H1 (cell line): ENCODE results near the gene NEO1. TPM values are rescaled to one million over a fixed set of nuclear protein-coding genes. Genes with fewer than 3 reads are reported as not detected.

Source experiments
- CTCF ChIA-PET: fragments of 300-600 bp; sonication (Branson Sonifier 250); formaldehyde crosslinking; loops from one replicate; lab custom pipeline; 2021; ENCODE audit not compliant: partially characterized antibody; lab: Charles Lee
- POLR2A ChIA-PET: fragments of 300-600 bp; sonication (Branson Sonifier 250); formaldehyde crosslinking; loops from one replicate; lab custom pipeline; 2021; ENCODE audit warnings: inconsistent platforms; ENCODE audit not compliant: partially characterized antibody; lab: Charles Lee
- DNase-seq, 2 experiments: peaks; one replicate each; pipeline versions ENCODE4 v3.0.0 to v3.0.0-alpha.2; 2010 to 2022; ENCODE audit warnings: low spot score in 2 of 2, low read depth in 1 of 2, mixed read lengths in 1 of 2
- FAIRE-seq: peaks from 2 replicates; lab custom pipeline; 2011; peaks lifted over from hg19 to GRCh38; lab: Jason Lieb, UNC
- H2AFZ ChIP-seq: 2 replicates; pipeline ENCODE4 v1.8.1; 2012; ENCODE audit warnings: low read length, inconsistent platforms
- H2AK5ac ChIP-seq: 2 replicates; pipeline ENCODE4 v1.6.1; 2013; ENCODE audit warnings: low read depth, low read length
- H2BK120ac ChIP-seq: replicated peaks from 2 replicates; pipeline ENCODE3; 2013; ENCODE audit warnings: low read depth, low read length, inconsistent platforms
- H2BK12ac ChIP-seq: 2 replicates; pipeline ENCODE4 v1.6.1; 2013; ENCODE audit warnings: low read depth, low read length
- H2BK15ac ChIP-seq: 2 replicates; pipeline ENCODE4 v1.6.1; 2013; ENCODE audit warnings: low read length
- H2BK20ac ChIP-seq: 2 replicates; pipeline ENCODE4 v1.6.1; 2013; ENCODE audit warnings: low read length
- H2BK5ac ChIP-seq: 2 replicates; pipeline ENCODE4 v1.6.1; 2013; ENCODE audit warnings: low read depth, low read length
- H3K14ac ChIP-seq: 2 replicates; pipeline ENCODE4 v1.6.1; 2013; ENCODE audit warnings: inconsistent platforms; ENCODE audit not compliant: insufficient read length
- H3K18ac ChIP-seq: 2 replicates; pipeline ENCODE4 v1.6.1; 2013; ENCODE audit warnings: low read length; ENCODE audit errors: extremely low read depth
- H3K23ac ChIP-seq: 2 replicates; pipeline ENCODE4 v1.6.1; 2013; ENCODE audit warnings: inconsistent platforms; ENCODE audit not compliant: insufficient read length
- H3K23me2 ChIP-seq: 2 replicates; pipeline ENCODE4 v1.6.1; 2013; ENCODE audit warnings: low read depth, low read length
- H3K27ac ChIP-seq: 2 replicates; pipeline ENCODE4 v1.6.1; 2011; ENCODE audit warnings: low read depth, low read length, inconsistent platforms
- H3K27me3 ChIP-seq, 4 experiments: replicated peaks in 1 of 4; 1 replicate in 1 of 4; 2 replicates in 3 of 4; pipeline versions ENCODE4 v1.6.1 to v1.8.1; 2011 to 2013; ENCODE audit warnings: low read length in 3 of 4, mild to moderate bottlenecking in 3 of 4, inconsistent platforms in 2 of 4, mixed read lengths in 2 of 4, moderate library complexity in 1 of 4; ENCODE audit not compliant: control insufficient read depth in 3 of 4, insufficient read depth in 3 of 4; ENCODE audit errors: extremely low read depth in 1 of 4
- H3K36me3 ChIP-seq, 4 experiments: 2 replicates each; pipeline versions ENCODE4 v1.6.1 to v1.8.1; 2011 to 2013; ENCODE audit warnings: mild to moderate bottlenecking in 4 of 4, low read length in 3 of 4, moderate library complexity in 2 of 4, control low read depth in 1 of 4, inconsistent platforms in 1 of 4; ENCODE audit not compliant: insufficient read depth in 4 of 4, control insufficient read depth in 2 of 4
- H3K4ac ChIP-seq: replicated peaks from 2 replicates; pipeline ENCODE3; 2013; ENCODE audit warnings: low read length, low read depth, mixed read lengths, inconsistent platforms; ENCODE audit not compliant: insufficient read length
- H3K4me1 ChIP-seq, 4 experiments: replicated peaks in 1 of 4; 1 replicate in 1 of 4; 2 replicates in 3 of 4; pipeline versions ENCODE4 v1.6.1 to v1.8.1; 2011 to 2013; ENCODE audit warnings: low read length in 3 of 4, inconsistent platforms in 2 of 4, mixed read lengths in 1 of 4; ENCODE audit not compliant: insufficient read depth in 4 of 4, control insufficient read depth in 3 of 4
- H3K4me2 ChIP-seq, 2 experiments: 2 replicates each; pipeline versions ENCODE4 v1.6.1 to v1.8.1; 2011 to 2013; ENCODE audit warnings: low read depth in 2 of 2, low read length in 2 of 2, control low read depth in 1 of 2, inconsistent platforms in 1 of 2, mild to moderate bottlenecking in 1 of 2; ENCODE audit not compliant: insufficient read depth in 1 of 2
- H3K4me3 ChIP-seq, 4 experiments: fragments of 200-600, 300-600 bp in 1 of 4; sonication (generic), shearing (Covaris generic), sonication (Bioruptor Twin) in 1 of 4; 2 replicates each; pipeline versions ENCODE4 v1.5.1 to v1.8.1; 2011 to 2016; ENCODE audit warnings: low read length in 4 of 4, low read depth in 3 of 4, control low read depth in 2 of 4, inconsistent platforms in 2 of 4, mild to moderate bottlenecking in 2 of 4, mixed read lengths in 1 of 4, moderate library complexity in 1 of 4; ENCODE audit not compliant: insufficient read depth in 2 of 4; ENCODE audit errors: extremely low read depth in 1 of 4
- H3K56ac ChIP-seq: replicated peaks from 2 replicates; pipeline ENCODE3; 2013; ENCODE audit warnings: low read depth, mild to moderate bottlenecking, mixed read lengths, low read length, inconsistent platforms; ENCODE audit not compliant: insufficient read length
- H3K79me1 ChIP-seq: 2 replicates; pipeline ENCODE4 v1.6.1; 2013; ENCODE audit warnings: low read depth, low read length, control low read depth
- H3K79me2 ChIP-seq, 2 experiments: 2 replicates each; pipeline versions ENCODE4 v1.6.1 to v1.8.1; 2012 to 2013; ENCODE audit warnings: low read length in 2 of 2, mild to moderate bottlenecking in 2 of 2, inconsistent platforms in 1 of 2; ENCODE audit not compliant: insufficient read depth in 2 of 2, control insufficient read depth in 1 of 2
- H3K9ac ChIP-seq, 4 experiments: replicated peaks in 1 of 4; 1 replicate in 1 of 4; 2 replicates in 3 of 4; pipeline versions ENCODE4 v1.6.1 to v1.8.1; 2011 to 2013; ENCODE audit warnings: low read depth in 3 of 4, low read length in 3 of 4, control low read depth in 2 of 4, mild to moderate bottlenecking in 2 of 4, moderate library complexity in 2 of 4, inconsistent platforms in 1 of 4; ENCODE audit errors: extremely low read depth in 1 of 4
- H3K9me3 ChIP-seq, 2 experiments: 2 replicates each; pipeline versions ENCODE4 v1.6.1 to v1.8.1; 2012 to 2013; ENCODE audit warnings: mild to moderate bottlenecking in 2 of 2, moderate library complexity in 2 of 2, control low read depth in 1 of 2, inconsistent platforms in 1 of 2, low read depth in 1 of 2, low read length in 1 of 2, mixed read lengths in 1 of 2; ENCODE audit not compliant: insufficient read depth in 2 of 2
- H4K20me1 ChIP-seq, 2 experiments: replicated peaks in 1 of 2; 2 replicates each; pipeline versions ENCODE3 to v1.8.1; 2011 to 2013; ENCODE audit warnings: inconsistent platforms in 2 of 2, low read length in 2 of 2, mild to moderate bottlenecking in 1 of 2; ENCODE audit not compliant: insufficient read depth in 2 of 2, control insufficient read depth in 1 of 2
- H4K5ac ChIP-seq: 2 replicates; pipeline ENCODE4 v1.6.1; 2013; ENCODE audit warnings: low read length, low read depth, mixed read lengths, inconsistent platforms; ENCODE audit not compliant: insufficient read length
- H4K8ac ChIP-seq: 2 replicates; pipeline ENCODE4 v1.8.0; 2013; ENCODE audit warnings: mild to moderate bottlenecking, moderate library complexity, low read length, inconsistent platforms; ENCODE audit not compliant: insufficient read depth; ENCODE audit errors: extremely low read depth
- H4K91ac ChIP-seq: replicated peaks from 2 replicates; pipeline ENCODE3; 2013; ENCODE audit warnings: low read length, mixed read lengths, inconsistent platforms; ENCODE audit not compliant: insufficient read length
- BRCA1 ChIP-seq: IDR thresholded peaks from 2 replicates; pipeline ENCODE4 v1.6.1; 2012; ENCODE audit warnings: low read depth, low read length, improper control_type of control experiment
- WGBS, 2 experiments: shearing (Covaris generic) in 1 of 2; methylation state at CpG; one replicate each; pipeline versions ENCODE4 v1.1.6 to v1.1.7; 2013 to 2015; ENCODE audit warnings: low lambda C conversion rate in 2 of 2, mixed read lengths in 2 of 2, inconsistent platforms in 1 of 2, low coverage in 1 of 2, missing lambda C conversion rate in 1 of 2; ENCODE audit not compliant: insufficient replicate concordance in 2 of 2, insufficient coverage in 1 of 2, insufficient read length in 1 of 2; ENCODE audit errors: extremely low coverage in 1 of 2, missing lambda C conversion rate in 1 of 2; 5-methylcytosine and 5-hydroxymethylcytosine counted together
- polyA plus RNA-seq, 7 experiments: library from polyadenylated mRNA; depleted of rRNA in 3 of 7; stranded (reverse) in 5 of 7; unstranded in 2 of 7; fragments of >200 nt in 5 of 7; fragments of 200-250 nt in 2 of 7; gene quantifications; 1 replicate in 5 of 7; 2 replicates in 1 of 7; 4 replicates in 1 of 7; pipeline versions ENCODE4 v1.2.1 to v1.2.3, GENCODE V29; 2011 to 2013; ENCODE audit warnings: missing spikeins in 2 of 7, mixed read lengths in 2 of 7
- total RNA-seq: library from RNA; stranded (reverse); fragmentation: NEBNext Ultra II Directional; extraction: Animal tissue kit (Norgen Biotek cat#: 25700); gene quantifications from 2 replicates; pipeline ENCODE4 v1.2.1, GENCODE V29; 2021

The NEO1 gene
- total and polyA plus RNA-seq, 2 of the 8 experiments (the other 6 are each of a cell fraction or from before 2014, with no cell fraction given), result 36.0 to 51.0 TPM

GRCh38 chr15:73014904-73015303 is 37.4 kb upstream of the NEO1 start:
- Histone ChIP-seq H2BK15ac (no peak overlapping the region), H3K4me1 (peaks cover 0 to 3% (median 1%) of the 10 kb centered on the region in 4 experiments; a peak in 3 of 7 replicates), H3K27me3 (no peaks in the 10 kb centered on the region), H3K27ac (no peak overlapping the region), H2BK5ac (no peak overlapping the region), H4K5ac (no peak overlapping the region), H3K18ac (no peak overlapping the region), H3K23me2 (no peaks in the 10 kb centered on the region), H3K4me3 (no peak overlapping the region), H3K79me2 (no peaks in the 10 kb centered on the region), H2AFZ (no peak overlapping the region), H3K4me2 (no peak overlapping the region)
- FAIRE-seq (no peak), DNase-seq (peak in 1 of 2 experiments; percentile 11)
- POLR2A ChIA-PET, result no interaction called here
- CTCF ChIA-PET, result interaction anchor here (0.9 to 2.0 kb wide), 6 partner anchors 9 to 48 kb away, joined by 3 to 5 read pairs (median 3); no protein-coding TSS in a partner anchor
- no peak for TF ChIP-seq BRCA1
- TF ChIP-seq, all 59 proteins: peak for 0
- no peak overlapping the region for H4K91ac ChIP-seq
- no peak overlapping the region for H3K56ac ChIP-seq
- no peak overlapping the region for H3K4ac ChIP-seq
- no peak overlapping the region for H2AK5ac ChIP-seq
- no peak overlapping the region for H4K8ac ChIP-seq
- H3K9ac ChIP-seq, result no peak overlapping the region
- no peak overlapping the region for H2BK12ac ChIP-seq
- no peak overlapping the region for H3K23ac ChIP-seq
- H3K79me1 ChIP-seq, result no peaks in the 10 kb centered on the region
- H3K14ac ChIP-seq, result no peak overlapping the region
- H4K20me1 ChIP-seq, result no peaks in the 10 kb centered on the region
- H2BK20ac ChIP-seq, result no peak overlapping the region
- no peaks in the 10 kb centered on the region for H3K36me3 ChIP-seq
- 75% methylated on average over 1 of the region's 1 CpG; no CpG with 5 or more reads in 1 of the 2 experiments for WGBS, 2 experiments
- H2BK120ac ChIP-seq, result no peak overlapping the region
- no peaks in the 10 kb centered on the region for H3K9me3 ChIP-seq
